Smooth muscle cell (in vitro differentiated cells): ENCODE data around the gene EXOC6. TPM values are rescaled to one million over a fixed set of nuclear protein-coding genes. Genes with fewer than 3 reads are reported as not detected.

Experiments used
- DNase-seq: peaks from one replicate; lab custom pipeline; 2025; ENCODE audit not compliant: unreplicated experiment; lab: John Stamatoyannopoulos, UW
- H2AFZ ChIP-seq: fragments of 200-600 bp; sonication (generic); 2 replicates; pipeline ENCODE4 v1.6.0; 2016; ENCODE audit warnings: antibody characterized with exemption, low read depth, mild to moderate bottlenecking
- H3F3A ChIP-seq: fragments of 200-600 bp; sonication (generic); 2 replicates; pipeline ENCODE4 v1.6.0; 2017; ENCODE audit warnings: antibody characterized with exemption, low read depth
- H3K27ac ChIP-seq: fragments of 200-600 bp; sonication (generic); 2 replicates; pipeline ENCODE4 v1.5.1; 2016; ENCODE audit warnings: low read depth, mild to moderate bottlenecking
- H3K27me3 ChIP-seq: fragments of 200-600 bp; sonication (generic); 2 replicates; pipeline ENCODE4 v1.6.1; 2016; ENCODE audit warnings: low read depth, mild to moderate bottlenecking
- H3K36me3 ChIP-seq: fragments of 200-600 bp; sonication (generic); 2 replicates; pipeline ENCODE4 v1.5.1; 2016; ENCODE audit warnings: low read depth
- H3K4me1 ChIP-seq: fragments of 200-600 bp; sonication (generic); 2 replicates; pipeline ENCODE4 v1.5.1; 2016; ENCODE audit warnings: low read depth
- H3K4me2 ChIP-seq: fragments of 200-600 bp; sonication (generic); 2 replicates; pipeline ENCODE4 v1.6.0; 2016; ENCODE audit warnings: mild to moderate bottlenecking
- H3K4me3 ChIP-seq: fragments of 200-600 bp; sonication (generic); 2 replicates; pipeline ENCODE4 v1.5.1; 2016; ENCODE audit warnings: mild to moderate bottlenecking
- H3K79me2 ChIP-seq: fragments of 200-600 bp; sonication (generic); 2 replicates; pipeline ENCODE4 v1.6.0; 2016; ENCODE audit warnings: low read depth, mild to moderate bottlenecking
- H3K9ac ChIP-seq: fragments of 200-600 bp; sonication (generic); 2 replicates; pipeline ENCODE4 v1.6.0; 2016; ENCODE audit warnings: low read depth
- H3K9me3 ChIP-seq: fragments of 200-600 bp; sonication (generic); replicated peaks from 2 replicates; pipeline ENCODE4 v1.5.1; 2016; ENCODE audit warnings: low read depth
- H4K20me1 ChIP-seq: fragments of 200-600 bp; sonication (generic); 2 replicates; pipeline ENCODE4 v1.6.0; 2016; ENCODE audit warnings: low read depth
- CTCF ChIP-seq: fragments of 200-600 bp; sonication (generic); IDR thresholded peaks from 2 replicates; pipeline ENCODE4 v1.5.1; 2017; ENCODE audit warnings: borderline replicate concordance, mild to moderate bottlenecking, antibody characterized with exemption; ENCODE audit not compliant: insufficient read depth, poor library complexity, severe bottlenecking
- WGBS: methylation state at CpG from one replicate; pipeline ENCODE4 v1.1.7; 2016; ENCODE audit warnings: low lambda C conversion rate; 5-methylcytosine and 5-hydroxymethylcytosine counted together
- polyA plus RNA-seq: library from polyadenylated mRNA; unstranded; fragments of >200 nt; fragmentation: Nextera tagmentation; extraction: Ambion mirVana; gene quantifications from 2 replicates; pipeline ENCODE4 v1.2.1, GENCODE V29; 2016
- total RNA-seq: library from RNA; depleted of rRNA; stranded (reverse); fragments of >200 nt; gene quantifications from 2 replicates; pipeline ENCODE4 v1.2.3, GENCODE V29; 2014

Gene EXOC6
- total and polyA plus RNA-seq, 2 experiments from 2014 or later, result 1.7 to 5.2 TPM

GRCh38 chr10:93062514-93063143 lies 214.3 kb downstream of the EXOC6 start:
- DNase-seq, result no peak
- Histone ChIP-seq H3K36me3 (no peaks in the 10 kb centered on the region), H3K27me3 (peaks cover 100% of the 10 kb centered on the region), H3K4me2 (peak overlapping the region; percentile 47), H3K27ac (no peak overlapping the region), H3F3A (no peaks in the 10 kb centered on the region), H3K9ac (no peak overlapping the region), H2AFZ (no peak overlapping the region), H3K4me3 (no peak overlapping the region), H3K79me2 (no peaks in the 10 kb centered on the region), H3K4me1 (no peaks in the 10 kb centered on the region), H3K9me3 (no peaks in the 10 kb centered on the region), H4K20me1 (no peaks in the 10 kb centered on the region)
- TF ChIP-seq CTCF, result peak; percentile 46
- WGBS, result 9% methylated on average over 66 of the region's 68 CpGs

- H3K9ac ChIP-seq, result no peak overlapping the region
- WGBS, result 28% methylated on average over 41 of the region's 43 CpGs
- H3K4me3 ChIP-seq, result no peak overlapping the region
- no peaks in the 10 kb centered on the region for H3K4me1 ChIP-seq
- H3K27me3 ChIP-seq, result peaks cover 100% of the 10 kb centered on the region
- no peaks in the 10 kb centered on the region for H3K79me2 ChIP-seq
- no peak for TF ChIP-seq CTCF
- peak overlapping the region; percentile 47 for H3K4me2 ChIP-seq
- no peak for DNase-seq
- H3K27ac ChIP-seq, result no peak overlapping the region
- no peak overlapping the region for H2AFZ ChIP-seq
- no peaks in the 10 kb centered on the region for H3K36me3 ChIP-seq
- H3K9me3 ChIP-seq, result no peaks in the 10 kb centered on the region
- H4K20me1 ChIP-seq, result no peaks in the 10 kb centered on the region
- H3F3A ChIP-seq, result no peaks in the 10 kb centered on the region
These were observed 215.0 kb downstream of the EXOC6 start for GRCh38 chr10:93063144-93063976.

- Histone ChIP-seq H3K9me3 (no peaks in the 10 kb centered on the region), H3K4me3 (no peak overlapping the region), H3K4me2 (no peak overlapping the region), H3K36me3 (no peaks in the 10 kb centered on the region), H3K4me1 (no peaks in the 10 kb centered on the region), H3F3A (no peaks in the 10 kb centered on the region), H2AFZ (no peak overlapping the region), H3K27ac (no peak overlapping the region), H3K9ac (no peak overlapping the region), H3K27me3 (peaks cover 100% of the 10 kb centered on the region), H3K79me2 (no peaks in the 10 kb centered on the region), H4K20me1 (no peaks in the 10 kb centered on the region)
- 90% methylated on average over 9 of the region's 9 CpGs for WGBS
- TF ChIP-seq CTCF, result no peak
- no peak for DNase-seq
These were observed 215.8 kb downstream of the EXOC6 start for GRCh38 chr10:93063977-93064660.
